ENCODE measurements around the gene GGN.
"Not testable (repeated sequence)": the region's sequence is repeated elsewhere in the genome, so short reads cannot be mapped to it uniquely, and the experiment has no call there.

Gene GGN

GRCh38 chr19:38411898-38412297 lies 24.1 kb upstream of the GGN start:
- not testable (repeated sequence) for DNase-seq (ENCODE audit: low read depth)

- DNase-seq (ENCODE audit: low read depth), result no peak
Observed at GRCh38 chr19:38411041-38411712, 23.3 kb upstream of the GGN start.

- DNase-seq (ENCODE audit: low read depth), result not testable (repeated sequence)
Observed at GRCh38 chr19:38410407-38410806, 22.6 kb upstream of the GGN start.

GRCh38 chr19:38409631-38410133 lies 21.8 kb upstream of the GGN start:
- no peak for DNase-seq (ENCODE audit: low read depth)

- no peak for DNase-seq (ENCODE audit: low read depth)
Observed at GRCh38 chr19:38405276-38405675, 17.4 kb upstream of the GGN start.

- DNase-seq (ENCODE audit: low read depth), result no peak
Observed at GRCh38 chr19:38404858-38405257, 17.0 kb upstream of the GGN start.

GRCh38 chr19:38402967-38403674 lies 15.3 kb upstream of the GGN start, which contains the start of gene FAM98C:
Gene FAM98C (plus strand): TSS chr19:38403093. CDS start chr19:38403154, 61 bp downstream.
- DNase-seq (ENCODE audit: low read depth), result peak; percentile 98

- no peak for DNase-seq (ENCODE audit: low read depth)
Observed at GRCh38 chr19:38402623-38402966, 14.8 kb upstream of the GGN start.

GRCh38 chr19:38401148-38401547 lies 13.3 kb upstream of the GGN start:
- DNase-seq (ENCODE audit: low read depth), result no peak

- no peak for DNase-seq (ENCODE audit: low read depth)
Observed at GRCh38 chr19:38400361-38400760, 12.5 kb upstream of the GGN start.

- no peak for DNase-seq (ENCODE audit: low read depth)
Observed at GRCh38 chr19:38399537-38399936, 11.7 kb upstream of the GGN start.

- no peak for DNase-seq (ENCODE audit: low read depth)
Observed at GRCh38 chr19:38399081-38399480, 11.2 kb upstream of the GGN start.

- peak; percentile 38 for DNase-seq (ENCODE audit: low read depth)
Observed at GRCh38 chr19:38395381-38396114, 7.7 kb upstream of the GGN start.

GRCh38 chr19:38394488-38394887 lies 6.7 kb upstream of the GGN start:
- DNase-seq (ENCODE audit: low read depth), result peak; percentile 68

GRCh38 chr19:38392707-38393308 lies 5.0 kb upstream of the GGN start:
- DNase-seq (ENCODE audit: low read depth), result no peak

- no peak for DNase-seq (ENCODE audit: low read depth)
Observed at GRCh38 chr19:38391911-38392464, 4.2 kb upstream of the GGN start.

- DNase-seq (ENCODE audit: low read depth), result no peak
Observed at GRCh38 chr19:38389957-38390924, 2.4 kb upstream of the GGN start.

- no peak for DNase-seq (ENCODE audit: low read depth)
Observed at GRCh38 chr19:38389101-38389925, 1.5 kb upstream of the GGN start.

GRCh38 chr19:38388349-38389100 lies 691 bp upstream of the GGN start, which contains the start of gene SPRED3:
Gene SPRED3 (plus strand): TSS chr19:38388697. CDS start chr19:38390303, 1,606 bp downstream.
- DNase-seq (ENCODE audit: low read depth), result no peak

Measured in activated T-cell treated with anti-CD3 and anti-CD28 coated beads for 24 hours (primary cell).